OCI-LY1 (cell line): ENCODE measurements around the gene AXIN1.

Experiments used
- H2AFZ ChIP-seq: fragments of 200-600 bp; sonication (generic), shearing (Covaris generic); 2 replicates; pipeline ENCODE4 v1.6.0; 2014; ENCODE audit warnings: antibody characterized with exemption, mild to moderate bottlenecking, low read length
- H3F3A ChIP-seq: fragments of 200-600 bp; sonication (generic), shearing (Covaris generic); 2 replicates; pipeline ENCODE4 v1.6.0; 2014; ENCODE audit warnings: mild to moderate bottlenecking, antibody characterized with exemption, low read length, moderate library complexity; ENCODE audit not compliant: insufficient read depth
- H3K27ac ChIP-seq: fragments of 200-600 bp; sonication (generic); 2 replicates; pipeline ENCODE4 v1.5.1; 2014; ENCODE audit warnings: low read length, mixed run types, mild to moderate bottlenecking, low read depth; ENCODE audit not compliant: poor library complexity, severe bottlenecking
- H3K27me3 ChIP-seq: fragments of 200-600 bp; sonication (generic); 2 replicates; pipeline ENCODE4 v1.6.0; 2014; ENCODE audit warnings: antibody characterized with exemption, mild to moderate bottlenecking, low read length, moderate library complexity; ENCODE audit not compliant: insufficient read depth
- H3K36me3 ChIP-seq: fragments of 200-600 bp; sonication (generic); 2 replicates; pipeline ENCODE4 v1.6.1; 2014; ENCODE audit warnings: mild to moderate bottlenecking, antibody characterized with exemption, low read length, moderate library complexity, mixed read lengths; ENCODE audit not compliant: insufficient read depth
- H3K4me1 ChIP-seq: fragments of 200-600 bp; sonication (generic); 2 replicates; pipeline ENCODE4 v1.5.1; 2014; ENCODE audit warnings: mild to moderate bottlenecking, low read length, moderate library complexity; ENCODE audit not compliant: insufficient read depth, severe bottlenecking
- H3K4me2 ChIP-seq: fragments of 200-600 bp; sonication (generic), shearing (Covaris generic); 2 replicates; pipeline ENCODE4 v1.6.1; 2014; ENCODE audit warnings: low read length
- H3K4me3 ChIP-seq: fragments of 200-600 bp; sonication (generic); 2 replicates; pipeline ENCODE4 v1.5.1; 2014; ENCODE audit warnings: low read length, low read depth, mild to moderate bottlenecking, mixed read lengths; ENCODE audit not compliant: poor library complexity, severe bottlenecking
- H3K79me2 ChIP-seq: fragments of 200-600 bp; shearing (Covaris generic); 2 replicates; pipeline ENCODE4 v1.6.1; 2016; ENCODE audit warnings: mixed run types, low read length, mixed read lengths; ENCODE audit not compliant: insufficient read depth
- H3K9ac ChIP-seq: fragments of 200-600 bp; sonication (generic), shearing (Covaris generic); 2 replicates; pipeline ENCODE4 v1.6.1; 2014; ENCODE audit warnings: mild to moderate bottlenecking, low read length, mixed read lengths
- H3K9me2 ChIP-seq: fragments of 200-600 bp; sonication (generic), shearing (Covaris generic); 2 replicates; pipeline ENCODE4 v1.6.1; 2014; ENCODE audit warnings: low read depth, mild to moderate bottlenecking, low read length, mixed read lengths
- H3K9me3 ChIP-seq: fragments of 200-600 bp; shearing (Covaris generic); 2 replicates; pipeline ENCODE4 v1.6.1; 2014; ENCODE audit warnings: low read length, mixed read lengths
- H4K20me1 ChIP-seq: fragments of 200-600 bp; sonication (generic), shearing (Covaris generic); 2 replicates; pipeline ENCODE4 v1.6.0; 2016; ENCODE audit warnings: mild to moderate bottlenecking, low read length; ENCODE audit not compliant: insufficient read depth
- CTCF ChIP-seq: fragments of 200-600 bp; sonication (generic), shearing (Covaris generic); IDR thresholded peaks from 2 replicates; pipeline ENCODE4 v1.5.1; 2017; ENCODE audit warnings: mild to moderate bottlenecking, antibody characterized with exemption, low read length, moderate library complexity, mixed read lengths
- EZH2 ChIP-seq: fragments of 200-600 bp; sonication (generic), shearing (Covaris generic); IDR thresholded peaks from 2 replicates; pipeline ENCODE4 v1.8.0; 2017; ENCODE audit warnings: borderline replicate concordance, mixed run types, mild to moderate bottlenecking, antibody characterized with exemption, low read length, moderate library complexity, mixed read lengths

Gene AXIN1

GRCh38 chr16:278863-279366 lies 73.6 kb downstream of the AXIN1 start:
- no peak overlapping the region for H3K4me2 ChIP-seq
- no peaks in the 10 kb centered on the region for H3F3A ChIP-seq
- H3K9ac ChIP-seq, result no peak overlapping the region
- H3K27ac ChIP-seq, result no peak overlapping the region
- no peaks in the 10 kb centered on the region for H3K9me2 ChIP-seq
- H2AFZ ChIP-seq, result no peak overlapping the region
- peaks cover 6% of the 10 kb centered on the region for H3K4me1 ChIP-seq
- no peaks in the 10 kb centered on the region for H3K9me3 ChIP-seq
- no peak overlapping the region for H3K4me3 ChIP-seq
- TF ChIP-seq CTCF (no peak), EZH2 (no peak)
- H3K79me2 ChIP-seq, result no peaks in the 10 kb centered on the region
- H3K27me3 ChIP-seq, result peaks cover 3% of the 10 kb centered on the region; the same call in 1 of the 2 replicates
- H4K20me1 ChIP-seq, result no peaks in the 10 kb centered on the region
- H3K36me3 ChIP-seq, result no peaks in the 10 kb centered on the region

GRCh38 chr16:276426-277077 lies 76.0 kb downstream of the AXIN1 start:
- no peaks in the 10 kb centered on the region for H4K20me1 ChIP-seq
- H3K9me3 ChIP-seq, result no peaks in the 10 kb centered on the region
- H3K9ac ChIP-seq, result no peak overlapping the region
- H3K27ac ChIP-seq, result no peak overlapping the region
- H3K4me1 ChIP-seq, result peaks cover 9% of the 10 kb centered on the region
- no peaks in the 10 kb centered on the region for H3K36me3 ChIP-seq
- no peak overlapping the region for H3K4me3 ChIP-seq
- no peaks in the 10 kb centered on the region for H3K79me2 ChIP-seq
- H3K27me3 ChIP-seq, result peaks cover 3% of the 10 kb centered on the region; the same call in 1 of the 2 replicates
- no peak for TF ChIP-seq EZH2
- no peak for TF ChIP-seq CTCF
- H3F3A ChIP-seq, result no peaks in the 10 kb centered on the region
- no peaks in the 10 kb centered on the region for H3K9me2 ChIP-seq
- no peak overlapping the region for H3K4me2 ChIP-seq
- no peak overlapping the region for H2AFZ ChIP-seq

- Histone ChIP-seq H3F3A (no peaks in the 10 kb centered on the region), H3K4me3 (peak within 1 kb of the TSS; percentile 47), H3K4me2 (peak within 1 kb of the TSS; percentile 64), H2AFZ (no peak within 1 kb of the TSS), H3K9me3 (no peaks in the 10 kb centered on the region), H3K9me2 (no peaks in the 10 kb centered on the region), H3K9ac (no peak within 1 kb of the TSS), H4K20me1 (no peaks in the 10 kb centered on the region), H3K27ac (no peak within 1 kb of the TSS), H3K79me2 (no peaks in the 10 kb centered on the region), H3K27me3 (peaks cover 7% of the 10 kb centered on the region; the same call in 1 of the 2 replicates), H3K4me1 (peaks cover 9% of the 10 kb centered on the region), H3K36me3 (no peaks in the 10 kb centered on the region)
- TF ChIP-seq EZH2, result no peak
- no peak for TF ChIP-seq CTCF
Observed at GRCh38 chr16:275786-276232, 76.7 kb downstream of the AXIN1 start, which contains the start of gene RGS11. RGS11 (minus strand) TSS chr16:275944; CDS start chr16:275911, 33 bp downstream.
